ENCODE data around the gene CLIC4. TPM values are rescaled to one million over a fixed set of nuclear protein-coding genes. Genes with fewer than 3 reads are reported as not detected.
A peak's percentile ranks its signal among the peaks of the same experiment; 100 is the strongest.

Gene CLIC4
- total RNA-seq, 6 experiments from 2014 or later, result 517 to 729 (median 548) TPM

GRCh38 chr1:24853649-24854048 lies 108.4 kb downstream of the CLIC4 start:
- no peaks in the 10 kb centered on the region for H3K36me3 Mint-ChIP-seq (ENCODE audit: low read depth)
- no peak overlapping the region for H3K27ac Mint-ChIP-seq
- no peak for DNase-seq
- H3K4me1 Mint-ChIP-seq (ENCODE audit: low read depth), result peaks cover 19% of the 10 kb centered on the region
- TF ChIP-seq CTCF (IDR thresholded peaks at IDR 0.05), result no peak
- H3K27me3 Mint-ChIP-seq (ENCODE audit: insufficient read depth), result peaks cover 21% of the 10 kb centered on the region
- no peaks in the 10 kb centered on the region; the same call in 1 of the 2 replicates for H3K9me3 Mint-ChIP-seq
- no peak overlapping the region for H3K4me3 Mint-ChIP-seq

GRCh38 chr1:24855474-24855873 lies 110.2 kb downstream of the CLIC4 start:
- TF ChIP-seq CTCF (IDR thresholded peaks at IDR 0.05), result no peak
- H3K27ac Mint-ChIP-seq, result no peak overlapping the region
- H3K4me1 Mint-ChIP-seq (ENCODE audit: low read depth), result peaks cover under 1% of the 10 kb centered on the region; the same call in 1 of the 2 replicates
- no peak overlapping the region for H3K4me3 Mint-ChIP-seq
- no peaks in the 10 kb centered on the region; the same call in 1 of the 2 replicates for H3K9me3 Mint-ChIP-seq
- H3K36me3 Mint-ChIP-seq (ENCODE audit: low read depth), result no peaks in the 10 kb centered on the region
- no peak for DNase-seq
- H3K27me3 Mint-ChIP-seq (ENCODE audit: insufficient read depth), result peaks cover 18% of the 10 kb centered on the region

- no peak for TF ChIP-seq CTCF (IDR thresholded peaks at IDR 0.05)
- Mint-ChIP-seq H3K4me1 (ENCODE audit: low read depth) (no peaks in the 10 kb centered on the region), H3K27ac (no peak overlapping the region), H3K9me3 (no peaks in the 10 kb centered on the region; the same call in 1 of the 2 replicates), H3K36me3 (ENCODE audit: low read depth) (no peaks in the 10 kb centered on the region), H3K4me3 (no peak overlapping the region), H3K27me3 (ENCODE audit: insufficient read depth) (peaks cover 11% of the 10 kb centered on the region)
- no peak for DNase-seq
These were observed 111.7 kb downstream of the CLIC4 start for GRCh38 chr1:24856787-24857506.

- Mint-ChIP-seq H3K27ac (no peak overlapping the region), H3K9me3 (no peaks in the 10 kb centered on the region; the same call in 1 of the 2 replicates), H3K4me1 (ENCODE audit: low read depth) (no peaks in the 10 kb centered on the region; the same call in 1 of the 2 replicates), H3K27me3 (ENCODE audit: insufficient read depth) (peaks cover 9% of the 10 kb centered on the region), H3K36me3 (ENCODE audit: low read depth) (no peaks in the 10 kb centered on the region), H3K4me3 (no peak overlapping the region)
- DNase-seq, result no peak
- TF ChIP-seq CTCF (IDR thresholded peaks at IDR 0.05), result peak; percentile 24; the same call in 1 of the 2 replicates
These were observed 112.4 kb downstream of the CLIC4 start for GRCh38 chr1:24857507-24858133.

GRCh38 chr1:24858277-24858676 lies 113.0 kb downstream of the CLIC4 start:
- Mint-ChIP-seq H3K4me1 (ENCODE audit: low read depth) (no peaks in the 10 kb centered on the region; the same call in 1 of the 2 replicates), H3K27me3 (ENCODE audit: insufficient read depth) (peaks cover 7% of the 10 kb centered on the region; the same call in 1 of the 2 replicates), H3K9me3 (no peaks in the 10 kb centered on the region; the same call in 1 of the 2 replicates), H3K4me3 (no peak overlapping the region), H3K27ac (no peak overlapping the region), H3K36me3 (ENCODE audit: low read depth) (no peaks in the 10 kb centered on the region)
- TF ChIP-seq CTCF (IDR thresholded peaks at IDR 0.05), result no peak
- DNase-seq, result no peak
